ENCODE results near the gene RANBP1. TPM values are rescaled to one million over a fixed set of nuclear protein-coding genes. Genes with fewer than 3 reads are reported as not detected.

The RANBP1 gene
- polyA plus RNA-seq, 1 donor (not counting 4 experiments of a cell fraction or from before 2014, with no cell fraction given): 193 TPM

DNA sequence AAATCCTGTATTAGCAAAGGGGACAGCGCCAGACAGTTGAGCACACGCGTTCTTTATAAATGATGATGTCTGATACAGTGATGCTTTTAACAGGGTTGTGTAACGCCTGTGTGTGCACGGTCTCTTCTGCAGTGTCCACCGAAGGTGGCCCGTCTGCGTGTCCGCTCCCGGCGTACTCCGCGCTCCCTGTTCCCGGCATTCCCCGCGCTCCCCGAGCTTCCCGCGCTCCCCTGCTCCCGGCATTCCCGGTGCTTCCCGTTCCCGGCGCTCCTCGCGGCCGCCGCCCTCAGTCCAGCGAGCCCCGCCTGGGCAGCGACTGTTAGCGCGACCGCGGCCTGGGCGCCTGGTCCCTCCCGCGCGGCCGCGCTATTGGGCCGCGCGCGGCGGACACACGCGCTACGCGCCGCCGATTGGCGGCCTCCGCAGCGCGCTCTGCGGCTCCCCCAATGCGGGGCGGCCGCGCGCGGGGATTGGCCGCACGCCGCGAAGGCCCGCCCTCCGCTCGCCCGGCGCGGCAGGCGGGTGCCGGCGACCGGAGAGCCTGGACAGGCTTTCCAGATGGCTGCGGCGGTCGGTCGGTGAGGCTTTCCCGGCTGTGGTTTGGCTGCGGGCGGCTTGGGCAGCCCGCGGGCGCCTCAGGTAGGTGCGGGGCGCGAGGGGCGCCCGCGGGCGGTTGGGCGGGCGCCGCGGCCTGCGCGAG is 36.0 kb upstream of the RANBP1 start, which contains the start of gene DGCR8:
DGCR8 (plus strand) TSS at position 497 of the 700 bp plus-strand sequence. CDS start 5,723 bp downstream, outside the sequence.
- peaks cover 45% of the 10 kb centered on the region for H3K79me2 ChIP-seq (ENCODE audit: control insufficient read depth, insufficient read depth, low read length)
- dilution Hi-C loops (cut with MboI; ENCODE audit: extremely low pct_ligation_motif_present, low sequenced_read_pairs): no loop called here
- H3K27me3 ChIP-seq (ENCODE audit: control insufficient read depth, extremely low read depth, insufficient read depth, low read length): no peaks in the 10 kb centered on the region
- peaks cover 3 to 8% of the 10 kb centered on the region in 2 experiments for H3K36me3 ChIP-seq (ENCODE audit: control insufficient read depth in 2 of 2, extremely low read depth in 1 of 2, insufficient read depth in 2 of 2, low read length in 2 of 2)
- FAIRE-seq: no peak
- peak within 1 kb of the TSS; percentile 91 for H3K4me2 ChIP-seq (ENCODE audit: control insufficient read depth, extremely low read depth, insufficient read depth, low read depth, low read length)
- no peaks in the 10 kb centered on the region for H3K9me3 ChIP-seq (ENCODE audit: control insufficient read depth, low read depth, low read length)
- peak within 1 kb of the TSS; percentile 59 for H3K27ac ChIP-seq (ENCODE audit: control insufficient read depth, insufficient read depth, low read length)
- DNase-seq (ENCODE audit: low read depth, low spot score): peak; percentile 49
- peaks cover 10% of the 10 kb centered on the region for H4K20me1 ChIP-seq (ENCODE audit: control insufficient read depth, extremely low read depth, insufficient read depth, low read length)
- H3K9ac ChIP-seq (ENCODE audit: control insufficient read depth, extremely low read depth, insufficient read depth, low read length): peak within 1 kb of the TSS; percentile 85
- peaks cover 16% of the 10 kb centered on the region for H3K4me1 ChIP-seq (ENCODE audit: control insufficient read depth, extremely low read depth, insufficient read depth, low read length)
- no peak for TF ChIP-seq EZH2 (IDR thresholded peaks at IDR 0.05; ENCODE audit: low read length)
- TF ChIP-seq, protein P1, sequence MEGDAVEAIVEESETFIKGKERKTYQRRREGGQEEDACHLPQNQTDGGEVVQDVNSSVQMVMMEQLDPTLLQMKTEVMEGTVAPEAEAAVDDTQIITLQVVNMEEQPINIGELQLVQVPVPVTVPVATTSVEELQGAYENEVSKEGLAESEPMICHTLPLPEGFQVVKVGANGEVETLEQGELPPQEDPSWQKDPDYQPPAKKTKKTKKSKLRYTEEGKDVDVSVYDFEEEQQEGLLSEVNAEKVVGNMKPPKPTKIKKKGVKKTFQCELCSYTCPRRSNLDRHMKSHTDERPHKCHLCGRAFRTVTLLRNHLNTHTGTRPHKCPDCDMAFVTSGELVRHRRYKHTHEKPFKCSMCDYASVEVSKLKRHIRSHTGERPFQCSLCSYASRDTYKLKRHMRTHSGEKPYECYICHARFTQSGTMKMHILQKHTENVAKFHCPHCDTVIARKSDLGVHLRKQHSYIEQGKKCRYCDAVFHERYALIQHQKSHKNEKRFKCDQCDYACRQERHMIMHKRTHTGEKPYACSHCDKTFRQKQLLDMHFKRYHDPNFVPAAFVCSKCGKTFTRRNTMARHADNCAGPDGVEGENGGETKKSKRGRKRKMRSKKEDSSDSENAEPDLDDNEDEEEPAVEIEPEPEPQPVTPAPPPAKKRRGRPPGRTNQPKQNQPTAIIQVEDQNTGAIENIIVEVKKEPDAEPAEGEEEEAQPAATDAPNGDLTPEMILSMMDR (optimal IDR thresholded peaks at IDR 0.05 in 1 of 3, IDR thresholded peaks at IDR 0.05 in 1 of 3, conservative IDR thresholded peaks at IDR 0.05 in 1 of 3; ENCODE audit: extremely low read depth in 1 of 3, insufficient read depth in 2 of 3, low read length in 3 of 3): no peak
- H3K9me1 ChIP-seq (ENCODE audit: control insufficient read depth, extremely low read depth, insufficient read depth, low read length): peaks cover 5% of the 10 kb centered on the region
- H3K4me3 ChIP-seq (ENCODE audit: control insufficient read depth in 2 of 3, extremely low read depth in 1 of 3, insufficient read depth in 2 of 3, low read depth in 1 of 3, low read length in 3 of 3): peak within 1 kb of the TSS; percentile 60 to 84 (median 72)
- H2AFZ ChIP-seq (ENCODE audit: control insufficient read depth, low read length): peak within 1 kb of the TSS; percentile 95

DNA sequence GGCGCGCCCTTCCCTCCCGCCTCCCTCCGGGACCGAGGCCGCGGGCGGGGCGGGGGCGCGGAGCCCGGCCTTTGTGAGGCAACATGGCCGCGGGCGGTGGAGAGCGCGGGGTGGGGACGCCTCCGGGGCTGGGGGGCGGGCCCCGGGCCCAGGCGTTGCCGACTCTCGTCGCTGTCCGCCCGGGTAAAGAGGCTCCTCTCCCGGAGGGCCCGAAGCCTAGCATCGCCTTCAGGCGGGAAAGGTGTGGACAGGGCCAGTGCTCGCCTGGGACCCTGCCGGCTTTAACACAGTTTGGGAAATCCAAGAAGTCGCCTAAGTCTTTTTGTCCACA is 35.5 kb upstream of the RANBP1 start:
- no peak for TF ChIP-seq EZH2 (IDR thresholded peaks at IDR 0.05; ENCODE audit: low read length)
- TF ChIP-seq, protein P1 (optimal IDR thresholded peaks at IDR 0.05 in 1 of 3, IDR thresholded peaks at IDR 0.05 in 1 of 3, conservative IDR thresholded peaks at IDR 0.05 in 1 of 3; ENCODE audit: extremely low read depth in 1 of 3, insufficient read depth in 2 of 3, low read length in 3 of 3): no peak
- DNase-seq (ENCODE audit: low read depth, low spot score): no peak
- no peak overlapping the region for H2AFZ ChIP-seq (ENCODE audit: control insufficient read depth, low read length)
- H4K20me1 ChIP-seq (ENCODE audit: control insufficient read depth, extremely low read depth, insufficient read depth, low read length): peaks cover 10% of the 10 kb centered on the region
- peaks cover 5% of the 10 kb centered on the region for H3K9me1 ChIP-seq (ENCODE audit: control insufficient read depth, extremely low read depth, insufficient read depth, low read length)
- peak overlapping the region; percentile 60 to 81 (median 62) for H3K4me3 ChIP-seq (ENCODE audit: control insufficient read depth in 2 of 3, extremely low read depth in 1 of 3, insufficient read depth in 2 of 3, low read depth in 1 of 3, low read length in 3 of 3)
- H3K9me3 ChIP-seq (ENCODE audit: control insufficient read depth, low read depth, low read length): no peaks in the 10 kb centered on the region
- H3K4me1 ChIP-seq (ENCODE audit: control insufficient read depth, extremely low read depth, insufficient read depth, low read length): peaks cover 16% of the 10 kb centered on the region
- H3K9ac ChIP-seq (ENCODE audit: control insufficient read depth, extremely low read depth, insufficient read depth, low read length): peak overlapping the region; percentile 70
- peaks cover 3 to 8% of the 10 kb centered on the region in 2 experiments for H3K36me3 ChIP-seq (ENCODE audit: control insufficient read depth in 2 of 2, extremely low read depth in 1 of 2, insufficient read depth in 2 of 2, low read length in 2 of 2)
- H3K27me3 ChIP-seq (ENCODE audit: control insufficient read depth, extremely low read depth, insufficient read depth, low read length): no peaks in the 10 kb centered on the region
- H3K27ac ChIP-seq (ENCODE audit: control insufficient read depth, insufficient read depth, low read length): peak overlapping the region; percentile 59
- FAIRE-seq: no peak
- peak overlapping the region; percentile 79 for H3K4me2 ChIP-seq (ENCODE audit: control insufficient read depth, extremely low read depth, insufficient read depth, low read depth, low read length)
- peaks cover 50% of the 10 kb centered on the region for H3K79me2 ChIP-seq (ENCODE audit: control insufficient read depth, insufficient read depth, low read length)
- dilution Hi-C loops (cut with MboI; ENCODE audit: extremely low pct_ligation_motif_present, low sequenced_read_pairs): no loop called here

All from keratinocyte (primary cell).